Neural cell (in vitro differentiated cells): ENCODE measurements around the gene CBX8. TPM values are rescaled to one million over a fixed set of nuclear protein-coding genes. Genes with fewer than 3 reads are reported as not detected.

ENCODE experiments used
- H2AFZ ChIP-seq: fragments of 200-600, 300-800 bp; sonication (generic), shearing (Covaris generic); 2 replicates; pipeline ENCODE4 v1.6.0; 2014; ENCODE audit warnings: low read depth, mild to moderate bottlenecking, antibody characterized with exemption, low read length, moderate library complexity
- H3F3A ChIP-seq: fragments of 200-600 bp; shearing (Covaris generic); 2 replicates; pipeline ENCODE4 v1.6.1; 2016; ENCODE audit warnings: mild to moderate bottlenecking, moderate library complexity, mixed read lengths, antibody characterized with exemption, low read length; ENCODE audit not compliant: insufficient read depth, poor library complexity, severe bottlenecking
- H3K27ac ChIP-seq: fragments of 200-600, 300-800 bp; sonication (generic), shearing (Covaris generic); 2 replicates; pipeline ENCODE4 v1.5.1; 2014; ENCODE audit warnings: mild to moderate bottlenecking, low read length, moderate library complexity
- H3K27me3 ChIP-seq: fragments of 300-800, 200-600 bp; sonication (generic), shearing (Covaris generic); 2 replicates; pipeline ENCODE4 v1.6.0; 2014; ENCODE audit warnings: mild to moderate bottlenecking, low read depth, low read length, moderate library complexity; ENCODE audit not compliant: insufficient read depth
- H3K36me3 ChIP-seq: fragments of 300-800, 200-600 bp; sonication (generic), shearing (Covaris generic); 2 replicates; pipeline ENCODE4 v1.5.1; 2014; ENCODE audit warnings: mild to moderate bottlenecking, antibody characterized with exemption, low read length, moderate library complexity; ENCODE audit not compliant: insufficient read depth
- H3K4me2 ChIP-seq: fragments of 300-800, 200-600 bp; sonication (generic), shearing (Covaris generic); 2 replicates; pipeline ENCODE4 v1.6.0; 2014; ENCODE audit warnings: mild to moderate bottlenecking, low read length
- H3K4me3 ChIP-seq: fragments of 300-800, 200-600 bp; sonication (generic), shearing (Covaris generic); 2 replicates; pipeline ENCODE4 v1.5.1; 2014; ENCODE audit warnings: mild to moderate bottlenecking, low read length, moderate library complexity
- H3K79me2 ChIP-seq: fragments of 200-600 bp; shearing (Covaris generic); replicated peaks from 2 replicates; pipeline ENCODE4 v1.6.0; 2014; ENCODE audit warnings: mild to moderate bottlenecking, low read length, moderate library complexity; ENCODE audit not compliant: insufficient read depth
- H3K9ac ChIP-seq: fragments of 300-800, 200-600 bp; sonication (generic), shearing (Covaris generic); 2 replicates; pipeline ENCODE4 v1.6.1; 2016; ENCODE audit warnings: mild to moderate bottlenecking, low read length, mixed read lengths
- H3K9me2 ChIP-seq: fragments of 200-600 bp; shearing (Covaris generic); 2 replicates; pipeline ENCODE4 v1.6.1; 2016; ENCODE audit warnings: mild to moderate bottlenecking, low read length, mixed read lengths; ENCODE audit not compliant: insufficient read depth
- H3K9me3 ChIP-seq: fragments of 200-600, 300-800 bp; sonication (generic), shearing (Covaris generic); 2 replicates; pipeline ENCODE4 v1.6.1; 2016; ENCODE audit warnings: mild to moderate bottlenecking, mixed run types, low read length, moderate library complexity, mixed read lengths
- H4K20me1 ChIP-seq: fragments of 200-600 bp; shearing (Covaris generic); 2 replicates; pipeline ENCODE4 v1.6.1; 2016; ENCODE audit warnings: mild to moderate bottlenecking, mixed run types; ENCODE audit not compliant: insufficient read depth
- CTCF ChIP-seq: fragments of 450-650 bp; IDR thresholded peaks from 2 replicates; pipeline ENCODE4 v1.5.1; 2014; ENCODE audit warnings: antibody characterized with exemption, mild to moderate bottlenecking, moderate library complexity; ENCODE audit not compliant: poor library complexity, severe bottlenecking
- EP300 ChIP-seq: fragments of 450-650 bp; conservative IDR thresholded peaks from 2 replicates; pipeline ENCODE4 v1.6.1; 2014; ENCODE audit warnings: antibody characterized with exemption, mild to moderate bottlenecking, moderate library complexity; ENCODE audit not compliant: poor library complexity, severe bottlenecking
- EZH2 ChIP-seq: fragments of 200-600, 300-800 bp; shearing (Covaris generic), sonication (generic); IDR thresholded peaks from 2 replicates; pipeline ENCODE4 v1.6.1; 2014; ENCODE audit warnings: antibody characterized with exemption, low read length, borderline replicate concordance, mild to moderate bottlenecking; ENCODE audit not compliant: insufficient read depth, poor library complexity, severe bottlenecking
- MXI1 ChIP-seq: fragments of 450-650 bp; conservative IDR thresholded peaks from 2 replicates; pipeline ENCODE4 v1.6.1; 2014; ENCODE audit warnings: antibody characterized with exemption, mild to moderate bottlenecking; ENCODE audit not compliant: poor library complexity, severe bottlenecking
- POLR2AphosphoS5 ChIP-seq: IDR thresholded peaks from 2 replicates; pipeline ENCODE4 v1.6.1; 2012
- RAD21 ChIP-seq: fragments of 450-650 bp; conservative IDR thresholded peaks from 2 replicates; pipeline ENCODE4 v1.6.1; 2014; ENCODE audit warnings: antibody characterized with exemption, mild to moderate bottlenecking, moderate library complexity
- REST ChIP-seq: IDR thresholded peaks from 2 replicates; pipeline ENCODE4 v1.6.1; 2012; ENCODE audit warnings: borderline replicate concordance
- SMC3 ChIP-seq: fragments of 450-650 bp; conservative IDR thresholded peaks from 2 replicates; pipeline ENCODE4 v1.6.1; 2014; ENCODE audit warnings: antibody characterized with exemption, mild to moderate bottlenecking, moderate library complexity; ENCODE audit not compliant: poor library complexity
- TAF1 ChIP-seq: IDR thresholded peaks from 2 replicates; pipeline ENCODE4 v1.6.1; 2012; ENCODE audit warnings: low read depth
- polyA plus RNA-seq: library from polyadenylated mRNA; depleted of rRNA; stranded (reverse); fragments of >200 nt; gene quantifications from 2 replicates; pipeline ENCODE4 v1.2.3, GENCODE V29; 2014

Gene CBX8
- polyA plus RNA-seq, 1 donor from 2014 or later = 15.4 TPM

GRCh38 chr17:79824234-79824633, 27.4 kb upstream of the CBX8 start:
- Histone ChIP-seq H3K27me3 (no peaks in the 10 kb centered on the region), H3K4me3 (no peak overlapping the region), H2AFZ (no peak overlapping the region), H3K9ac (no peak overlapping the region), H3F3A (no peaks in the 10 kb centered on the region), H3K27ac (no peak overlapping the region), H3K9me3 (no peaks in the 10 kb centered on the region), H3K36me3 (no peaks in the 10 kb centered on the region), H3K79me2 (no peaks in the 10 kb centered on the region), H3K4me2 (no peak overlapping the region), H3K9me2 (no peaks in the 10 kb centered on the region), H4K20me1 (no peaks in the 10 kb centered on the region)
- TF ChIP-seq EZH2 (no peak), SMC3 (no peak), REST (no peak), POLR2AphosphoS5 (no peak), EP300 (no peak), TAF1 (no peak), CTCF (no peak), RAD21 (no peak)

GRCh38 chr17:79822583-79823124, 25.8 kb upstream of the CBX8 start:
- Histone ChIP-seq H3K4me2 (no peak overlapping the region), H2AFZ (no peak overlapping the region), H4K20me1 (no peaks in the 10 kb centered on the region), H3K27me3 (peaks cover 2% of the 10 kb centered on the region), H3K36me3 (no peaks in the 10 kb centered on the region), H3K27ac (no peak overlapping the region), H3F3A (no peaks in the 10 kb centered on the region), H3K9ac (no peak overlapping the region), H3K4me3 (no peak overlapping the region), H3K9me3 (no peaks in the 10 kb centered on the region), H3K79me2 (no peaks in the 10 kb centered on the region), H3K9me2 (no peaks in the 10 kb centered on the region)
- TF ChIP-seq RAD21 (no peak), TAF1 (no peak), REST (no peak), EP300 (no peak), CTCF (no peak), EZH2 (no peak), SMC3 (no peak), MXI1 (no peak), POLR2AphosphoS5 (no peak)
